ENCODE data around the gene WASL.
A peak's percentile ranks its signal among the peaks of the same experiment; 100 is the strongest.

Gene WASL

GRCh38 chr7:123772652-123773051 lies 23.8 kb upstream of the WASL start:
- no peak overlapping the region for H3K27ac ChIP-seq (ENCODE audit: low read length)
- H4K20me1 ChIP-seq (ENCODE audit: insufficient read depth, low read length), result no peaks in the 10 kb centered on the region
- no peak overlapping the region for H3K4me3 ChIP-seq (ENCODE audit: low read length)
- H3K27me3 ChIP-seq (ENCODE audit: low read depth, low read length), result no peaks in the 10 kb centered on the region
- H3K4me2 ChIP-seq (ENCODE audit: low read length), result no peak overlapping the region
- no peaks in the 10 kb centered on the region for H3K9me3 ChIP-seq (ENCODE audit: insufficient read depth, low read length)
- TF ChIP-seq CTCF (IDR thresholded peaks at IDR 0.05; ENCODE audit: low read depth, low read length) (no peak), EZH2phosphoT487 (IDR thresholded peaks at IDR 0.05; ENCODE audit: low read depth) (no peak)
- H3K79me2 ChIP-seq (ENCODE audit: low read length), result no peaks in the 10 kb centered on the region
- H3K9ac ChIP-seq (ENCODE audit: low read length), result no peak overlapping the region
- H2AFZ ChIP-seq (ENCODE audit: low read depth, low read length), result no peak overlapping the region
- H3K4me1 ChIP-seq (ENCODE audit: low read length), result peaks cover 15% of the 10 kb centered on the region
- no peaks in the 10 kb centered on the region for H3K36me3 ChIP-seq (replicated peaks; ENCODE audit: low read depth, low read length)

GRCh38 chr7:123771846-123772245 lies 23.0 kb upstream of the WASL start:
- no peak overlapping the region for H3K4me3 ChIP-seq (ENCODE audit: low read length)
- no peaks in the 10 kb centered on the region for H3K79me2 ChIP-seq (ENCODE audit: low read length)
- H3K27me3 ChIP-seq (ENCODE audit: low read depth, low read length), result no peaks in the 10 kb centered on the region
- H3K36me3 ChIP-seq (replicated peaks; ENCODE audit: low read depth, low read length), result no peaks in the 10 kb centered on the region
- no peak overlapping the region for H3K27ac ChIP-seq (ENCODE audit: low read length)
- peaks cover 15% of the 10 kb centered on the region for H3K4me1 ChIP-seq (ENCODE audit: low read length)
- no peaks in the 10 kb centered on the region for H3K9me3 ChIP-seq (ENCODE audit: insufficient read depth, low read length)
- H4K20me1 ChIP-seq (ENCODE audit: insufficient read depth, low read length), result no peaks in the 10 kb centered on the region
- no peak for TF ChIP-seq CTCF (IDR thresholded peaks at IDR 0.05; ENCODE audit: low read depth, low read length)
- no peak for TF ChIP-seq EZH2phosphoT487 (IDR thresholded peaks at IDR 0.05; ENCODE audit: low read depth)
- no peak overlapping the region for H3K9ac ChIP-seq (ENCODE audit: low read length)
- no peak overlapping the region for H3K4me2 ChIP-seq (ENCODE audit: low read length)
- no peak overlapping the region for H2AFZ ChIP-seq (ENCODE audit: low read depth, low read length)

- Histone ChIP-seq H3K27me3 (ENCODE audit: low read depth, low read length) (no peaks in the 10 kb centered on the region), H3K4me3 (ENCODE audit: low read length) (peak overlapping the region; percentile 69), H3K4me2 (ENCODE audit: low read length) (peak overlapping the region; percentile 64), H3K9me3 (ENCODE audit: insufficient read depth, low read length) (no peaks in the 10 kb centered on the region), H4K20me1 (ENCODE audit: insufficient read depth, low read length) (no peaks in the 10 kb centered on the region), H3K4me1 (ENCODE audit: low read length) (peaks cover 15% of the 10 kb centered on the region), H3K9ac (ENCODE audit: low read length) (no peak overlapping the region), H3K27ac (ENCODE audit: low read length) (no peak overlapping the region), H3K36me3 (replicated peaks; ENCODE audit: low read depth, low read length) (no peaks in the 10 kb centered on the region), H3K79me2 (ENCODE audit: low read length) (no peaks in the 10 kb centered on the region), H2AFZ (ENCODE audit: low read depth, low read length) (no peak overlapping the region)
- no peak for TF ChIP-seq EZH2phosphoT487 (IDR thresholded peaks at IDR 0.05; ENCODE audit: low read depth)
- TF ChIP-seq CTCF (IDR thresholded peaks at IDR 0.05; ENCODE audit: low read depth, low read length), result peak; percentile 39
Measured at GRCh38 chr7:123771256-123771655, 22.5 kb upstream of the WASL start.

GRCh38 chr7:123770378-123770777 lies 21.6 kb upstream of the WASL start:
- Histone ChIP-seq H3K4me1 (ENCODE audit: low read length) (peaks cover 15% of the 10 kb centered on the region), H3K79me2 (ENCODE audit: low read length) (no peaks in the 10 kb centered on the region), H3K9me3 (ENCODE audit: insufficient read depth, low read length) (no peaks in the 10 kb centered on the region), H3K27me3 (ENCODE audit: low read depth, low read length) (no peaks in the 10 kb centered on the region), H3K36me3 (replicated peaks; ENCODE audit: low read depth, low read length) (no peaks in the 10 kb centered on the region), H4K20me1 (ENCODE audit: insufficient read depth, low read length) (no peaks in the 10 kb centered on the region), H3K9ac (ENCODE audit: low read length) (peak overlapping the region; percentile 12; the same call in 1 of the 2 replicates), H2AFZ (ENCODE audit: low read depth, low read length) (no peak overlapping the region; the same call in 1 of the 2 replicates), H3K4me2 (ENCODE audit: low read length) (peak overlapping the region; percentile 64), H3K27ac (ENCODE audit: low read length) (no peak overlapping the region), H3K4me3 (ENCODE audit: low read length) (peak overlapping the region; percentile 69)
- TF ChIP-seq EZH2phosphoT487 (IDR thresholded peaks at IDR 0.05; ENCODE audit: low read depth), result no peak
- no peak for TF ChIP-seq CTCF (IDR thresholded peaks at IDR 0.05; ENCODE audit: low read depth, low read length)
